H1 (cell line): Measurements from ENCODE around the gene ZFYVE1. TPM values are rescaled to one million over a fixed set of nuclear protein-coding genes. Genes with fewer than 3 reads are reported as not detected.

ENCODE experiments used
- CTCF ChIA-PET: fragments of 300-600 bp; sonication (Branson Sonifier 250); formaldehyde crosslinking; loops from one replicate; lab custom pipeline; 2021; ENCODE audit not compliant: partially characterized antibody; lab: Charles Lee
- POLR2A ChIA-PET: fragments of 300-600 bp; sonication (Branson Sonifier 250); formaldehyde crosslinking; loops from one replicate; lab custom pipeline; 2021; ENCODE audit warnings: inconsistent platforms; ENCODE audit not compliant: partially characterized antibody; lab: Charles Lee
- DNase-seq, 2 experiments: peaks; one replicate each; pipeline versions ENCODE4 v3.0.0 to v3.0.0-alpha.2; 2010 to 2022; ENCODE audit warnings: low spot score in 2 of 2, low read depth in 1 of 2, mixed read lengths in 1 of 2
- FAIRE-seq: peaks from 2 replicates; lab custom pipeline; 2011; peaks lifted over from hg19 to GRCh38; lab: Jason Lieb, UNC
- H2AFZ ChIP-seq: 2 replicates; pipeline ENCODE4 v1.8.1; 2012; ENCODE audit warnings: low read length, inconsistent platforms
- H2AK5ac ChIP-seq: 2 replicates; pipeline ENCODE4 v1.6.1; 2013; ENCODE audit warnings: low read depth, low read length
- H2BK120ac ChIP-seq: replicated peaks from 2 replicates; pipeline ENCODE3; 2013; ENCODE audit warnings: low read depth, low read length, inconsistent platforms
- H2BK12ac ChIP-seq: 2 replicates; pipeline ENCODE4 v1.6.1; 2013; ENCODE audit warnings: low read depth, low read length
- H2BK15ac ChIP-seq: 2 replicates; pipeline ENCODE4 v1.6.1; 2013; ENCODE audit warnings: low read length
- H2BK20ac ChIP-seq: 2 replicates; pipeline ENCODE4 v1.6.1; 2013; ENCODE audit warnings: low read length
- H2BK5ac ChIP-seq: 2 replicates; pipeline ENCODE4 v1.6.1; 2013; ENCODE audit warnings: low read depth, low read length
- H3K14ac ChIP-seq: 2 replicates; pipeline ENCODE4 v1.6.1; 2013; ENCODE audit warnings: inconsistent platforms; ENCODE audit not compliant: insufficient read length
- H3K18ac ChIP-seq: 2 replicates; pipeline ENCODE4 v1.6.1; 2013; ENCODE audit warnings: low read length; ENCODE audit errors: extremely low read depth
- H3K23ac ChIP-seq: 2 replicates; pipeline ENCODE4 v1.6.1; 2013; ENCODE audit warnings: inconsistent platforms; ENCODE audit not compliant: insufficient read length
- H3K23me2 ChIP-seq: 2 replicates; pipeline ENCODE4 v1.6.1; 2013; ENCODE audit warnings: low read depth, low read length
- H3K27ac ChIP-seq: 2 replicates; pipeline ENCODE4 v1.6.1; 2011; ENCODE audit warnings: low read depth, low read length, inconsistent platforms
- H3K27me3 ChIP-seq, 4 experiments: replicated peaks in 1 of 4; 1 replicate in 1 of 4; 2 replicates in 3 of 4; pipeline versions ENCODE4 v1.6.1 to v1.8.1; 2011 to 2013; ENCODE audit warnings: low read length in 3 of 4, mild to moderate bottlenecking in 3 of 4, inconsistent platforms in 2 of 4, mixed read lengths in 2 of 4, moderate library complexity in 1 of 4; ENCODE audit not compliant: control insufficient read depth in 3 of 4, insufficient read depth in 3 of 4; ENCODE audit errors: extremely low read depth in 1 of 4
- H3K36me3 ChIP-seq, 4 experiments: 2 replicates each; pipeline versions ENCODE4 v1.6.1 to v1.8.1; 2011 to 2013; ENCODE audit warnings: mild to moderate bottlenecking in 4 of 4, low read length in 3 of 4, moderate library complexity in 2 of 4, control low read depth in 1 of 4, inconsistent platforms in 1 of 4; ENCODE audit not compliant: insufficient read depth in 4 of 4, control insufficient read depth in 2 of 4
- H3K4ac ChIP-seq: replicated peaks from 2 replicates; pipeline ENCODE3; 2013; ENCODE audit warnings: low read length, low read depth, mixed read lengths, inconsistent platforms; ENCODE audit not compliant: insufficient read length
- H3K4me1 ChIP-seq, 4 experiments: replicated peaks in 1 of 4; 1 replicate in 1 of 4; 2 replicates in 3 of 4; pipeline versions ENCODE4 v1.6.1 to v1.8.1; 2011 to 2013; ENCODE audit warnings: low read length in 3 of 4, inconsistent platforms in 2 of 4, mixed read lengths in 1 of 4; ENCODE audit not compliant: insufficient read depth in 4 of 4, control insufficient read depth in 3 of 4
- H3K4me2 ChIP-seq, 2 experiments: 2 replicates each; pipeline versions ENCODE4 v1.6.1 to v1.8.1; 2011 to 2013; ENCODE audit warnings: low read depth in 2 of 2, low read length in 2 of 2, control low read depth in 1 of 2, inconsistent platforms in 1 of 2, mild to moderate bottlenecking in 1 of 2; ENCODE audit not compliant: insufficient read depth in 1 of 2
- H3K4me3 ChIP-seq, 4 experiments: fragments of 200-600, 300-600 bp in 1 of 4; sonication (generic), shearing (Covaris generic), sonication (Bioruptor Twin) in 1 of 4; 2 replicates each; pipeline versions ENCODE4 v1.5.1 to v1.8.1; 2011 to 2016; ENCODE audit warnings: low read length in 4 of 4, low read depth in 3 of 4, control low read depth in 2 of 4, inconsistent platforms in 2 of 4, mild to moderate bottlenecking in 2 of 4, mixed read lengths in 1 of 4, moderate library complexity in 1 of 4; ENCODE audit not compliant: insufficient read depth in 2 of 4; ENCODE audit errors: extremely low read depth in 1 of 4
- H3K56ac ChIP-seq: replicated peaks from 2 replicates; pipeline ENCODE3; 2013; ENCODE audit warnings: low read depth, mild to moderate bottlenecking, mixed read lengths, low read length, inconsistent platforms; ENCODE audit not compliant: insufficient read length
- H3K79me1 ChIP-seq: 2 replicates; pipeline ENCODE4 v1.6.1; 2013; ENCODE audit warnings: low read depth, low read length, control low read depth
- H3K79me2 ChIP-seq, 2 experiments: 2 replicates each; pipeline versions ENCODE4 v1.6.1 to v1.8.1; 2012 to 2013; ENCODE audit warnings: low read length in 2 of 2, mild to moderate bottlenecking in 2 of 2, inconsistent platforms in 1 of 2; ENCODE audit not compliant: insufficient read depth in 2 of 2, control insufficient read depth in 1 of 2
- H3K9ac ChIP-seq, 4 experiments: replicated peaks in 1 of 4; 1 replicate in 1 of 4; 2 replicates in 3 of 4; pipeline versions ENCODE4 v1.6.1 to v1.8.1; 2011 to 2013; ENCODE audit warnings: low read depth in 3 of 4, low read length in 3 of 4, control low read depth in 2 of 4, mild to moderate bottlenecking in 2 of 4, moderate library complexity in 2 of 4, inconsistent platforms in 1 of 4; ENCODE audit errors: extremely low read depth in 1 of 4
- H3K9me3 ChIP-seq, 2 experiments: 2 replicates each; pipeline versions ENCODE4 v1.6.1 to v1.8.1; 2012 to 2013; ENCODE audit warnings: mild to moderate bottlenecking in 2 of 2, moderate library complexity in 2 of 2, control low read depth in 1 of 2, inconsistent platforms in 1 of 2, low read depth in 1 of 2, low read length in 1 of 2, mixed read lengths in 1 of 2; ENCODE audit not compliant: insufficient read depth in 2 of 2
- H4K20me1 ChIP-seq, 2 experiments: replicated peaks in 1 of 2; 2 replicates each; pipeline versions ENCODE3 to v1.8.1; 2011 to 2013; ENCODE audit warnings: inconsistent platforms in 2 of 2, low read length in 2 of 2, mild to moderate bottlenecking in 1 of 2; ENCODE audit not compliant: insufficient read depth in 2 of 2, control insufficient read depth in 1 of 2
- H4K5ac ChIP-seq: 2 replicates; pipeline ENCODE4 v1.6.1; 2013; ENCODE audit warnings: low read length, low read depth, mixed read lengths, inconsistent platforms; ENCODE audit not compliant: insufficient read length
- H4K8ac ChIP-seq: 2 replicates; pipeline ENCODE4 v1.8.0; 2013; ENCODE audit warnings: mild to moderate bottlenecking, moderate library complexity, low read length, inconsistent platforms; ENCODE audit not compliant: insufficient read depth; ENCODE audit errors: extremely low read depth
- H4K91ac ChIP-seq: replicated peaks from 2 replicates; pipeline ENCODE3; 2013; ENCODE audit warnings: low read length, mixed read lengths, inconsistent platforms; ENCODE audit not compliant: insufficient read length
- EP300 ChIP-seq, 2 experiments: IDR thresholded peaks; 1 replicate in 1 of 2; 2 replicates in 1 of 2; pipeline ENCODE4 v1.6.1; 2011 to 2012; ENCODE audit warnings: low read depth in 2 of 2, low read length in 2 of 2, mild to moderate bottlenecking in 2 of 2, borderline replicate concordance in 1 of 2, inconsistent platforms in 1 of 2, moderate library complexity in 1 of 2
- EZH2 ChIP-seq: fragments of 200-600 bp; sonication (generic); IDR thresholded peaks from 2 replicates; pipeline ENCODE4 v1.7.1; 2012; ENCODE audit warnings: low read depth, mild to moderate bottlenecking, moderate library complexity, low read length, inconsistent platforms; ENCODE audit not compliant: severe bottlenecking
- JUN ChIP-seq: IDR thresholded peaks from 2 replicates; pipeline ENCODE4 v1.6.1; 2011; ENCODE audit warnings: low read depth, mild to moderate bottlenecking, improper control_type of control experiment, low read length
- KDM4A ChIP-seq: IDR thresholded peaks from one replicate; pipeline ENCODE4 v1.7.1; 2012; ENCODE audit warnings: low read depth, mild to moderate bottlenecking, moderate library complexity, low read length, inconsistent platforms; ENCODE audit not compliant: severe bottlenecking
- NANOG ChIP-seq: IDR thresholded peaks from 2 replicates; pipeline ENCODE4 v1.6.1; 2011; ENCODE audit warnings: low read length, low read depth, mild to moderate bottlenecking, inconsistent platforms; ENCODE audit not compliant: insufficient read depth, poor library complexity, severe bottlenecking
- POLR2AphosphoS5 ChIP-seq: IDR thresholded peaks from 2 replicates; pipeline ENCODE4 v1.6.1; 2011; ENCODE audit warnings: low read depth, low read length
- SIN3A ChIP-seq, 2 experiments: IDR thresholded peaks in 1 of 2; conservative IDR thresholded peaks in 1 of 2; 2 replicates each; pipeline ENCODE4 v1.6.1; 2011 to 2012; ENCODE audit warnings: low read length in 2 of 2, improper control_type of control experiment in 1 of 2, low read depth in 1 of 2, mild to moderate bottlenecking in 1 of 2
- SP1 ChIP-seq: IDR thresholded peaks from 2 replicates; pipeline ENCODE4 v1.6.1; 2011; ENCODE audit warnings: low read depth, low read length
- SP2 ChIP-seq: IDR thresholded peaks from 2 replicates; pipeline ENCODE4 v1.6.1; 2012; ENCODE audit warnings: mild to moderate bottlenecking, low read length, inconsistent platforms
- SRF ChIP-seq: IDR thresholded peaks from 2 replicates; pipeline ENCODE4 v1.6.1; 2011; ENCODE audit warnings: mild to moderate bottlenecking, low read depth, low read length, moderate library complexity
- ZNF274 ChIP-seq: IDR thresholded peaks from 2 replicates; pipeline ENCODE4 v1.7.0; 2012; ENCODE audit warnings: low read length, borderline replicate concordance; ENCODE audit errors: extremely low read depth
- WGBS, 2 experiments: shearing (Covaris generic) in 1 of 2; methylation state at CpG; one replicate each; pipeline versions ENCODE4 v1.1.6 to v1.1.7; 2013 to 2015; ENCODE audit warnings: low lambda C conversion rate in 2 of 2, mixed read lengths in 2 of 2, inconsistent platforms in 1 of 2, low coverage in 1 of 2, missing lambda C conversion rate in 1 of 2; ENCODE audit not compliant: insufficient replicate concordance in 2 of 2, insufficient coverage in 1 of 2, insufficient read length in 1 of 2; ENCODE audit errors: extremely low coverage in 1 of 2, missing lambda C conversion rate in 1 of 2; 5-methylcytosine and 5-hydroxymethylcytosine counted together
- polyA plus RNA-seq, 7 experiments: library from polyadenylated mRNA; depleted of rRNA in 3 of 7; stranded (reverse) in 5 of 7; unstranded in 2 of 7; fragments of >200 nt in 5 of 7; fragments of 200-250 nt in 2 of 7; gene quantifications; 1 replicate in 5 of 7; 2 replicates in 1 of 7; 4 replicates in 1 of 7; pipeline versions ENCODE4 v1.2.1 to v1.2.3, GENCODE V29; 2011 to 2013; ENCODE audit warnings: missing spikeins in 2 of 7, mixed read lengths in 2 of 7
- total RNA-seq: library from RNA; stranded (reverse); fragmentation: NEBNext Ultra II Directional; extraction: Animal tissue kit (Norgen Biotek cat#: 25700); gene quantifications from 2 replicates; pipeline ENCODE4 v1.2.1, GENCODE V29; 2021

ZFYVE1 gene
- total and polyA plus RNA-seq, 2 of the 8 experiments (the other 6 are each of a cell fraction or from before 2014, with no cell fraction given): 9.8 to 12.5 TPM

DNA sequence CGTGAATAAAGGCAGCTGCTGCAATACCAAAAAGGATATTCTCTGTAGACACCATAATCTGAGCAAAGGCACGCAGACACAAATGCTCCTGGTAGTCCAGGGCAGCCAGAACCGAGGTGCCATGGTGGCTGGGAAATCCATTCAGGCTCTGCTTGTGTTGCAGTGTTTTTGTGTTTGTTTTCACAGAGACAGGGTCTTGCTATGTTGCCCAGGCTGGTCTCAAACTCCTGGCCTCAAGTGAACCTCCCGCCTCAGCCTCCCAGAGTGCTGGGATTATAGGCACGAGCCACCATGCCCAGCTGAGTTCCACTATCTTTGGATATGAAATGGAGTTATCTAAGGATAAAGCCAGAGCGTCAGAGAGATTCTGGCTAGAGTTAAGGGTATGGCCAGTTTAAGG, 60.9 kb downstream of the ZFYVE1 start:
- no peaks in the 10 kb centered on the region for H3K79me1 ChIP-seq
- FAIRE-seq: no peak
- H2AFZ ChIP-seq: no peak overlapping the region
- POLR2A ChIA-PET: no interaction called here
- H3K14ac ChIP-seq: no peak overlapping the region
- H2BK15ac ChIP-seq: no peak overlapping the region
- H3K23ac ChIP-seq: no peak overlapping the region
- no peak overlapping the region for H3K4me3 ChIP-seq
- 82% methylated on average over 6 of the region's 6 CpGs; no CpG with 5 or more reads in 1 of the 2 experiments for WGBS, 2 experiments
- H2BK12ac ChIP-seq: no peak overlapping the region
- no peak overlapping the region for H2AK5ac ChIP-seq
- H4K8ac ChIP-seq: no peak overlapping the region
- TF ChIP-seq NANOG: no peak
- TF ChIP-seq KDM4A: no peak
- no peak for TF ChIP-seq JUN
- TF ChIP-seq POLR2AphosphoS5: no peak
- TF ChIP-seq EZH2: no peak
- no peak for TF ChIP-seq SIN3A (conservative IDR thresholded peaks at IDR 0.05 in 1 of 2, IDR thresholded peaks at IDR 0.05 in 1 of 2; ENCODE audit: low read depth in 1 of 2, low read length in 2 of 2)
- no peak for TF ChIP-seq SP1
- TF ChIP-seq SP2: no peak
- no peak for TF ChIP-seq EP300 (IDR thresholded peaks at IDR 0.05; ENCODE audit: borderline replicate concordance in 1 of 2, low read depth in 2 of 2, low read length in 2 of 2)
- TF ChIP-seq SRF: no peak
- TF ChIP-seq ZNF274: no peak
- TF ChIP-seq, all 59 proteins: peak for 0
- Histone ChIP-seq H3K4me2 (no peak overlapping the region), H4K20me1 (no peaks in the 10 kb centered on the region), H2BK120ac (no peak overlapping the region), H2BK20ac (no peak overlapping the region), H3K9ac (no peak overlapping the region), H3K4ac (no peak overlapping the region), H3K18ac (no peak overlapping the region), H3K79me2 (no peaks in the 10 kb centered on the region), H4K91ac (no peak overlapping the region), H4K5ac (no peak overlapping the region), H3K27ac (no peak overlapping the region), H3K9me3 (no peaks in the 10 kb centered on the region), H3K56ac (no peak overlapping the region), H2BK5ac (no peak overlapping the region), H3K23me2 (no peaks in the 10 kb centered on the region), H3K4me1 (no peaks in the 10 kb centered on the region), H3K27me3 (no peaks in the 10 kb centered on the region), H3K36me3 (peaks cover 0 to 13% (median 3%) of the 10 kb centered on the region in 4 experiments; a peak in 3 of 8 replicates)
- CTCF ChIA-PET: no interaction called here
- DNase-seq: no peak
